ENCODE results near the gene NPTX1.

NPTX1 gene

GRCh38 chr17:80503921-80504320 lies 27.5 kb upstream of the NPTX1 start:
- DNase-seq: no peak

- DNase-seq: no peak
Observed at GRCh38 chr17:80503031-80503430, 26.6 kb upstream of the NPTX1 start.

DNA sequence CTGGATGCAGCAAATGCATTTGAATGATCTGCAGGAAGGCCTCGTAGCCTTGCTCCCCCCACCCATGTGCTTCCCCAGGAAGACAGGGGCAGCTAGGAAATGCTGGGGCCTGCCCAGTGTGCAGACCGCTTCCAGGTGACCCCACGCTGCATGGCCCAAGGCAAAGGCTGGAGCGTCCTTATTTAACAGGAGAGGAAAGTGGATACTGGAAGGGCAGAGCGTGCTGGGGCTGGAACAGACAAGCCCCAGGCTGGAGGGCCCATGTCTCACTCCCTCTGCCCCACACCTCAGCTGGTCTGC lies 26.1 kb upstream of the NPTX1 start:
- no peak for DNase-seq

DNA sequence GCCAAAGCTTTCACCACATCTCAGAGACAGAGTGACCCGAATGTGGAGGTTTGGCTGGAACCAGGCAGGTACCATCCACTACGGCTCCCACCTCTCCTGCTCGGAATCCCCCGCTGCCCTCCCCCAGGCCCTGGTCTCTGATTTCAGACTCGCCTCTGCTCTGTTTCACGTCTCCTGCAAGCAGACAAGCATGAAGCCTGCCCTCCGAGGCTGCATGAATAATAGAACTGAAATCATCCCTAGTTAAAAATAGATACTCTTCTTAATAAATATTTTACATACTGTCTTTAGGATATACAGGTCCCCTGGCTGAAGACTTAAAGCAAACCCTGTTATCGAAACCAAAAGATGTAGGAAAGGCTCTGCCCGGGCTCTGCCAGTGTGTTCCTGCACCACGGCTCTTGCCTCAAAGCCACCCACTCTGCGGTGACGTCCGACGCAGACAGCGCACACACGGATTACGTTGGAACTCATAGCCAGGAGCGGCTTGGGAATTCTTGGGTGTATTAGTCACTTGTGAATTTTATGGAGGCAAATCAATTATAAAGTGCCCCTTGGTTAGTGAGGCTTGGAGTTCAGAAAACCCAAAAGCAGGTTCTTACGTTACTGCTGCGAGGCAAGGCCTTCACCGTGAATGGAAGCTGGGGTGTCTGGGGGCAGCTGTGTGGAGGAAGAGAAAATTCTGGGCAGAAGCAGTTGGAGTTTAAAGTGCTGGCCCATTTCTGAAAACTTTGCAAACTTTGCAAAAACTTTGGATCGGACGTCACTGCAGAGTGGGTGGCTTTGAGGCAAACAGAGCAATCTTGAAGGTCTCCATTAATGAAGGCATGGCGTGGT lies 25.6 kb upstream of the NPTX1 start:
- DNase-seq: no peak

GRCh38 chr17:80499961-80500665 lies 23.7 kb upstream of the NPTX1 start:
- no peak for DNase-seq

GRCh38 chr17:80499560-80499959 lies 23.2 kb upstream of the NPTX1 start:
- no peak for DNase-seq

GRCh38 chr17:80498920-80499410 lies 22.6 kb upstream of the NPTX1 start:
- DNase-seq: no peak

GRCh38 chr17:80498242-80498919 lies 22.0 kb upstream of the NPTX1 start:
- DNase-seq: no peak

DNA sequence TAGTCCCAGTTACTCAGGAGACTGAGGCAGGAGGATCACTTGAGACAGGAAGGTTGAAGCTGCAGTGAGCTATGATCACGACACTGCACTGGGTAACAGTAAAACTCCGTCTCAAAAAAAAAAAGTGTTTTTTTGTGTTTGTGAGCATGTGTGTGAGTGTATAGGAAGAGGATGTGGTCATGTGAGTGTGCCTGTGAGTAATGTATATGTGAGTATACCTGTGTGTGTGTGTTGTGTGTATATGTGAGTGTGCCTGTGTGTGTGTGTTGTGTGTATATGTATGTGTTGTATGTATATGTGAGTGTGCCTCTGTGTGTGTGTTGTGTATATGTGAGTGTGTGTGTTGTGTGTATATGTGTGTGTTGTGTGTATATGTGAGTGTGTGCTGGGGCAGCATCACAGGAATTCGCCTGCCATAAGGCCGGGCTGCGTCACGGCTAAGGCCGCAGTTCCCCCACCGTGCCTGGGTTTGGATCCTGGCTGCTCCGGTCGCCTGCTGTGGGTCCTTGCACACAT lies 21.4 kb upstream of the NPTX1 start:
- no peak for DNase-seq

DNA sequence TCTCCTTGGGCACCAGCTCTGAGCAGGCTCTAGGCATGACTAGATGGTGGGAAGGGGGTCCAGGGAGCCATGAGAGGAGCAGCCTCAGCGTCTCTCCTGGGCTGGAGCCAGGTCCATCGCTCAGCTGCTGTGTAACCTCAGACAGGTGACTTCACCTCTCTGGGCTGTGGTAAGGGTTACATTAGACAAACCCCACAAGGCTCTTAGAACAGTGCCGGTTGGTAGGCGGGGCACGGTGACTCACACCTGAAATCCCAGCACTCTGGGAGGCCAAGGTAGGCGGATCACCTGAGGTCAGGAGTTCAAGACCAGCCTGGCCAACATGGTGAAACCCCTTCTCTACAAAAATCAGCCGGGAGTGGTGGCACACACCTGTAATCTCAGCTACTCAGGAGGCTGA lies 18.1 kb upstream of the NPTX1 start:
- DNase-seq: no peak

DNA sequence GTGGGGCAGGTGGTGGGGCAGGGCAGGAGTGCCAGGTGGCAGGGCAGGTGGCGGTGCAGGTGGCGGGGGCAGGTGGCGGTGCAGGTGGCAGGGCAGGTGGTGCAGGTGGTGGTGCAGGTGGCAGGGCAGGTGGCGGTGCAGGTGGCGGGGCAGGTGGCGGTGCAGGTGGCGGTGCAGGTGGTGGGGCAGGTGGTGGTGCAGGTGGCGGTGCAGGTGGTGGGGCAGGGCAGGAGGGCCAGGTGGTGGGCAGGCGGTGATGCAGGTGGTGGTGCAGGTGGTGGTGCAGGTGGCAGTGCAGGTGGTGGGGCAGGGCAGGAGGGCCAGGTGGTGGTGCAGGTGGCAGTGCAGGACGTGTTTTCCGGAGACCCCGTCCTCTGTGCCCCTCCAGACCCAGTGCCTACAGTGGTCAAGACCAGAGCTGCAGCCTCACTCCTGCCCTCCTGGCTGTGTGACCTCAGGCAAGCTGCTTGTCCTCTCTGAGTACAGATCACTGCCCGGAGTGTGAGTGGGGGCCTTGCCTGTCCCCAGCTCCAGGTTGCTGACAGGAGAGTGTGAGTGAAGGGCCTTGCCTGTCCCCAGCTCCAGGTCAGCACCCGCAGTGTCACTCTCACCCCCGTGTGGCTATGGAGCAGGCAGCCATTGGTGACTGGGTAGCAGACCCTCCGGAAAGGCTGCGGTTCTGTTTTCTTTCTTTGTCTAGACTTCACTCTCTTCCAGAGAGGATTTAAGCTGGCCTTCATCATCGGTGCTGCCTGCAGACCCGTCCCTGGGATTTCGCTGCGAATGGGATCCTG lies 16.1 kb upstream of the NPTX1 start:
- no peak for DNase-seq

DNA sequence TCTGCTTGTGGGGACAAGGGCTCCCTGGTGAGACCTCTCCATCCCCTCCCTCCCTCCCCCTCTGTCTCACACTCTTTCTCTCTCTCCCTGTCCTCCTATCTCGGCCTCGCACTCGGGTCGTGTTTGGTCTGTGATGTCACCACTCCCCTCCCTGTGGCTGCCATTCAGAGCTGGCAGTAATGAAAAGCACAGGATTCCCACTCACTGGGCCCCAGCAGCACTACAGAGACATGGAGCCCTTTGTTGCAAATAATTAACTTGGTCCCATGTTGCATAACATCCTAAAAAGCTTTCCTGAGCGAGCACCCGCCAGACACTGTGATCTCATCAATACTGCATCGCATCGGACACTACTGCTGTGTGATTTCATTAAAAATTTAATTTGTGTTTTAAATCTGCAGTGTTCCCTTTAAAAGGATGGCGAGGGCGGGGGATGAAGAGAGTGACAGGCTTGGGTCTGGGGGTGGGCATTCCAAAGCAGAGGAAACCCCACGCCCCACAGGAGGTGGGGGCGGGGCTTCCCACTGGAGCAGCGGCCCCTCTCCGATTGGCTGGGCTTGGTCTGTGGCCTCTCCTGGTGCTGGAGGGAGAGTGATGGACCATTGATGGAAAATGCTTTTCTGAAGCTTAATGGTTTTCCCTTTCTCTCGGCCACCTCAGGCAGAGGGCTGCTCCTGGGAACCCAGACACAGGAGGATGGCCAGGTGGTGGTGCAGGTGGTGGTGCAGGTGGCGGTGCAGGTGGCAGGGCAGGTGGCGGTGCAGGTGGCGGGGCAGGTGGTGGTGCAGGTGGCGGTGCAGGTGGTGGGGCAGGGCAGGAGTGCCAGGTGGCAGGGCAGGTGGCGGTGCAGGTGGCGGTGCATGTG lies 15.3 kb upstream of the NPTX1 start:
- DNase-seq: no peak

- DNase-seq: no peak
Observed at GRCh38 chr17:80487511-80487910, 11.1 kb upstream of the NPTX1 start.

- no peak for DNase-seq
Observed at GRCh38 chr17:80486692-80487091, 10.3 kb upstream of the NPTX1 start.

- DNase-seq: no peak
Observed at GRCh38 chr17:80485846-80486245, 9.4 kb upstream of the NPTX1 start.

- no peak for DNase-seq
Observed at GRCh38 chr17:80482555-80483308, 6.3 kb upstream of the NPTX1 start.

GRCh38 chr17:80482058-80482318 lies 5.6 kb upstream of the NPTX1 start:
- no peak for DNase-seq

GRCh38 chr17:80481284-80482057 lies 5.1 kb upstream of the NPTX1 start:
- DNase-seq: no peak

GRCh38 chr17:80480248-80480647 lies 3.8 kb upstream of the NPTX1 start:
- no peak for DNase-seq

GRCh38 chr17:80479246-80479566 lies 2.8 kb upstream of the NPTX1 start:
- no peak for DNase-seq
